ENCODE measurements around the gene TWIST2.

- TF ChIP-seq CTCF (IDR thresholded peaks at IDR 0.05; ENCODE audit: low read length), result no peak
- TF ChIP-seq EZH2 (IDR thresholded peaks at IDR 0.05; ENCODE audit: borderline replicate concordance, low read length), result no peak
These were observed 99.4 kb downstream of the TWIST2 start for GRCh38 chr2:238947243-238947760.

Data from OCI-LY1 (cell line).